NCI-H1436 (cell line): ENCODE results near the gene TENM4.
"Not testable (repeated sequence)": the region's sequence is repeated elsewhere in the genome, so short reads cannot be mapped to it uniquely, and the experiment has no call there.

Source experiments
- DNase-seq: peaks from one replicate; lab custom pipeline; 2025; lab: John Stamatoyannopoulos, UW

Gene TENM4

DNA sequence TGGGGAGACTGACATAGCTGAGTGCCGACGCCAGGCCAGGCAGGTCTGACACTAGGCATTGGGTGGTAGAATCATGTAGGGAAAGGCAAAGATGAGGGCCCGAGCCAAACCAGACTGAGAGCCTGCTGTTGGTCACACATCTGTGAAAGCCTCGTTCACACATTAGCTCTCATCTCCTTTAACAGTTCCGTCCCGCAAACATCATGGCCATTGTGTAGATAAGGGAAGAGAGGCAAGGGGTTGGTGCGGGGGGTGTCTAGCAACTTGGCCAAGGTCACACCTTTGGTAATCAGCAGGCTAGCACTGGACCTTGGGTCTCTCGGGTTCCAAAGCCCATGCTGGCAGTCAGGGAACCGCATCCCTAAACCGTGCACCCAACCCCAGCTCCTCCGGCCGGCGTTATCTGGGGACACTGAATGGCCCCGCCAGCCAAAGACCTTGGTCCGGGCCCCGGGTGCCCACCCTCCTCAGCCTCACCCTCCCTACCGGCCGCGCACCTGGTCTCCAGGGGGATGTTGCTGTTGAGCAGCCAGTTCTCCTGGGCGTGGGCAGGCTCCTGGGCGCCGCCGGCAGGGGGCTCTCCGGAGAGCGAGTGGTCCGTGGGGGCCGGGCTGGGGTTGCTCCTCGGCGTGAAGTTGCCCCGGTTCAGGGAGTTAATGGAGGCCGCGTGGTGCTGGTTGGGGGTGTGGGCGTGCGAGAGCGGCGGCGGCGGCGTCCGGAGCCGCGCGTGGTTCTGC is 537.9 kb downstream of the TENM4 start:
- no peak for DNase-seq

DNA sequence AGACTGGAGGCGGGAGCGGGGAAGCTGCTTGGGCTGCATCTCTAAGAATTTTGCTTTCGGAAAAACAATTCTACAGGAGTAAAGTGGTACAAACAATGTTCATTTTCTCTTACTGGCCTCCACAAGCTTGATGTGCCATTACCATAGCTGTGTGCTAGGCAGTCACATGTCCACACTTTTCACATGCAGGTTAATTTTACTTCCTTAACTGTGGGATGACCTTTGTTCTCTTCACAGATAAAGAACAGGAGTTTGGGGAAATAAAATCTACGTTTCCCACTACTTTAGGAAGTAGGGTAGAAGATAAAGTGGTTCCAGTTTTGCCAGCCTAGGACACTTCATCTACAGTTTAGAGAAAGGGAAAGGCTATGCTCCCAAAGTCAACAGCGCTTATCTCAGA is 539.0 kb downstream of the TENM4 start:
- no peak for DNase-seq

DNA sequence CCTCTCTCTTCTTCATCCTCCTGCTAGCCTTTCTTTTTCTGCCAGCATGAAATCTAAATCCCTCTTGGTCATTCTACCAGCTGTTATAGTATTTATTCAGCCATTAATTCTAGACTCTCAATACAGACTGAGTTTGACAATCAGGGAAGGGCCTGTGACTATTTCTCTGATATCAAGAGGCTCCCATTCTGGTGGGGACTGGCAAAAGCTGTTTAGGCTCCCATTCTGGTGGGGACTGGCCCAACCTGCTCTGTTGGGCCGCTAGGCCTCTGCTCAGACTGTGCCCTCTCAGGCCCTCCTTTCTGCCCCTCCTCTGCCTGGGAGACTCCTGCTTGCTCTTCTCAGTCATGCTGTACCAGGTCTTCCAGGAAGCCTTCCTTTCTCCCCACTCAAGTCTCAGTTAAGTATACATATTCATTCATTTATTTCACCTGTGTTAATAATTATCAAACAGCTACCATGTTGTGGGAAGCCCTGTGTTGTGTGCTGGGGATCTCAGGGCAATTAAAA is 542.5 kb downstream of the TENM4 start:
- no peak for DNase-seq

DNA sequence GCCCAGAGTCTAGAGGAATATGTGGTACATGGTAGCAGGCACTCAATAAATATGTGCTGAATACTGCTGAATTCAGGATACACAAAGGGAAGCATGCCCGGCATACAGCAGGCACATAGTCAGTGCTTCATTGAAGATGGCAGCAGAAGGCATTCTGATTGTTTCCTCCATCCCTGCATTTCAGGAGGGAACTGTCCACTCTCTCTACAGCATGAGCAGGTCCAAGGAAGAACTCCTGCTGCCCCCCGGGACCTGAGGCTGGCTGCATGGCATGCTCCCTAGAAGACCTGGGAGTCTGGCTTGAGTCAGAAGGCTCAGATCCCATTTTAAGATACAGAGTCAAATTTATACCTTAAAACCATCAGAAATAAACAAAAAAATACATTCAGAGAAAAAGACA is 546.8 kb downstream of the TENM4 start:
- DNase-seq: no peak

DNA sequence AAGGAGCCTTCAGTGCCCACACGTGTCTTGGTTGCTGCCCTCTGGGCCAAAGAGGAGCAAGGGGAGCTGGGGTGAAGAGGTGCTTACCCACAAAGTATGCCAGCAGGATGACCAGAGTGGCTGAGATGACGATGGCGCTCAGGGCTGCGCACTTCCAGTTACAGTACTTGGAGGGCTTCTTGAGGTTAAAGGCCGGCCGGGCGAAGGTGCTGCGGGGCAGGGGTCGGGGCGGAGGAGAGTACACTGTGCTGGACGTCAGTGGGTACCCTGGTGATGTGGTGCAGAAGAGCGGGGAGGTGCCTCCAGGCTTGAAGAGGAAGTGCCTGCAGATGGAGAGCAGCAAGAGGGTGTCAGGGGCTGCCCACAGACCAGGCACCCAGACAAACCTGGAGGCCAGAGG is 551.1 kb downstream of the TENM4 start:
- DNase-seq: no peak

DNA sequence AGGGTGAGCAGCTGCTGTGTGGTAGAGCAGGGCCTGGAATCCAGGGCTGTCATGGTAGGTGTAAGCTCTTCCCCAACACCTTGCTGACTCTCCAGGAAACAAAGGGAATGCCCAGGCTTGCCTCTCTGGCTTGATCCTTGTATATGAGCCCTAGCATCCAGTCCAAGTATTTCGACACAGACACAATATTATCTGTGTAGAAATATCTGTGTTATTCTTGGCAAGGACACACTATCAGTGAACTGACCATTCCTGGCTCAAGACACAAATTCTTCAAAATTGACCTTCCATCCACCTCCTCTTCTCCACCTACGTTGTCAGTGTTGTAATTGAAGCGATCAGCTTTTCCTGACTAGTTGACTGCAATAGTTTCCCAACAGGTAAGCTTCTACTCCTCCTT is 554.2 kb downstream of the TENM4 start:
- no peak for DNase-seq

DNA sequence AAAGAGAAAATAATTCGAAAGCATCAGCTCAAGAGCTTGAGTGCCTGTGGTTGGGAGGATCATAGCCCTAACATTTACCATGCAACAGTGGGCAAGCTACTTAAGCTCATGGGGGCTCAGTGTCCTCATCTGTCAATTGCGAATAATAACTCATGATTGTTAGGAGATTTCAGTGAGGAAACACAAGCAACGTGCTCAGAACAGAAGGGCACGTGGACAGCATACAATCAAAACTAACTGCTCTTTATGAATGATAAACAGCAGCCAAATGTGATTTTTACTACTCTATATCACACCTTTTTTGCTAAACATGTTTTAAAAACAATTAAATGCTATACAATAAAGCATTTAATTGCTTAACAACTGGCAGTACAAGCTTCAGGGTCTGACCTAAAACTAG is 556.1 kb downstream of the TENM4 start:
- no peak for DNase-seq

DNA sequence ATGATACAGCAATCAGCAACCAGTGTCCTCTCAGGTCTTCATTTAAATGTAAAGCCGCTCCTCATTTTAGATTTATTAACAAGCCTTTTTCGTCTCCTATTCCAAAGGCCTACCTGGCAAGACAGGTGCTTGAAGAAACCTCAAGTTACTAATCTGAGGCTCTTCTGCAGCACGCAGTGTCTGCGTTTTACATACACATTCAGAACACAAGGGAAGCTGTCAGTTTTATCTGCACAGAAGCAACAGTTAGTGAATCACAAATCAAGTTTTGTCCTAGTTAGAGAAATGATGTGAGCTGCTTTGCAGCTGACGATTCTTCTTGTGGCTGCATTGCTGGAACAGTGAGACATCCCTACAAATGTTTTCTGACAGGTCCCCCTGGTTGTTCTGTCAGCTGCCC is 557.3 kb downstream of the TENM4 start:
- no peak for DNase-seq

DNA sequence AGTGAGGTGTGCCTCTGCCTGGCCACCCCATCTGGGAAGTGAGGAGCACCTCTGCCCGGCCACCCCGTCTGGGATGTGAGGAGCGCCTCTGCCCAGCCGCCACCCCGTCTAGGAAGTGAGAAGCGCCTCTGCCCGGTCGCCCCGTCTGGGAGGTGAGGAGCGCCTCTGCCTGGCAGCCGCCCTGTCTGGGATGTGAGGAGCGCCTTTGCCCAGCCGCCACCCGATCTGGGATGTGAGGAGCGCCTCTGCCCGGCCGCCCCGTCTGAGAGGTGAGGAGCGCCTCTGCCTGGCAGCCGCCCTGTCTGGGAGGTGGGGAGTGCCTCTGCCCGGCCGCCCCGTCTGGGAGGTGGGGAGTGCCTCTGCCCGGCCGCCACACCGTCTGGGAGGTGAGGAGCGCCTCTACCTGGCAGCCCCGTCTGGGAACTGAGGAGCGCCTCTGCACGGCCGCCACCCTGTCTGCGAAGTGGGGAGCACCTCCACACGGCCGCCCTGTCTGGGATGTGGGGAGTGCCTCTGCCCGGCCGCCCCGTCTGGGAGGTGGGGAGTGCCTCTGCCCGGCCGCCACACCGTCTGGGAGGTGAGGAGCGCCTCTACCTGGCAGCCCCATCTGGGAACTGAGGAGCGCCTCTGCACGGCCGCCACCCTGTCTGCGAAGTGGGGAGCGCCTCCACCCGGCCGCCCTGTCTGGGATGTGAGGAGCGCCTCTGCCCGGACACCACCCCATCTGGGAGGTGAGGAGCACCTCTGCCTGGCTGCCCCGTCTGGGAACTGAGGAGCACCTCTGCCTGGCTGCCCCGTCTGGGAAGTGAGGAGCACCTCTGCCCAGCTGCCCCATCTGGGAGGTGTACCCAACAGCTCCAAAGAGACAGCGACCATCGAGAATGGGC is 561.5 kb downstream of the TENM4 start:
- not testable (repeated sequence) for DNase-seq

DNA sequence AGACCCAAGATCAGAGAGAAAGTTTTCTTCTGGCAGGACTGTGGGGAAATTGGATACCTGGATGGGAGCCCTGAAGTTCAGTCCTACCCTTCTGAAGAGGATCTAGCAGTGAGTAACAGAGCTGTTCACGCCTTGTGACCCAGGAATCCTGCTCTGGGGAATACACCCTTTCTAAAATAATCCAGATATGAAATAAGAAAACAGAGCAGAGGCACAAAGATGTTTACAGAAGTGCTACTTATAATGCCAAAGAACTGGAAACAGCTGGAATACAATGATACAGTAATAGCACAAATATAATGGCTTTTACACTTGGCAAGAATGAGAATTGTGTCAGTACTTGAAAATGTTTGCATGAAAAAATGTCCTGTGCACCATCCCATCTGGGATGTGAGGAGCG is 562.2 kb downstream of the TENM4 start:
- DNase-seq: no peak

DNA sequence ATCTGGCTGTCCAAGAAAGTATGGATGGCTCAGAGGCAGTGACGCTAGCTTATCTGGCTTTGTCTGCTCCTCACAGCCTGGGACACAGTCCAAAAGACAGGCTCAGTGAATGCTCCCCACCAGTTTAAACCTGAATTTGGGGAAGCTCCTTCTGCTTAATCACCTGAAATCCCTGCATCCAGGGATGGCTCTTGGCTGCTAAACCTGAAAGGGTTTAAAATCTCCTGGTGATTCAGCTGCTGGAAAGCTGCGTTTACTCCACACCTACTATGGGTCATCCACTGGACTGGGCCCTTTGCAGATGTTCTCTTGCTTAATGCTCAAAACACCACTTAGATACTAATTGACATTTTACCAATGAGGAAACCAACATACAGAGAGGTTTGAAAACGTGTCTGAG is 564.2 kb downstream of the TENM4 start:
- no peak for DNase-seq

DNA sequence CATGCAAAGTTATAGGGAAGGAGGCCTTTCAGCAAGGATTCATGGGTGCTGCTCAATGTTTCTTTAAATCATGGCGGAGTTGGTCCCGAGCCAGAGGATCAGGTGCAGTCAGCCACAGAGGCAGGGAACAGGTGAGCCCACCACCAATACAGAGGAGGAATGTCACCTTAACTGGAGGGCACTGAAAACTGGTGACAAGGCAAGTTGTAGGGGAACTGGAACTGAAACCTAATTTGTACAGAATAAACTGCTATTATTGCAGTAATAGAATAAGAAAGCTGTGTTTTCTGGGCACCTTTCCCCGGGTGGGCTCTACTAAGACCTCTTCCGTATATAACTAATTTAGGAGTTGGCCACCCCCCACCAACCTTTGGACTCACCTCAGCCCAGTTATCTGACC is 570.2 kb downstream of the TENM4 start:
- DNase-seq: no peak

DNA sequence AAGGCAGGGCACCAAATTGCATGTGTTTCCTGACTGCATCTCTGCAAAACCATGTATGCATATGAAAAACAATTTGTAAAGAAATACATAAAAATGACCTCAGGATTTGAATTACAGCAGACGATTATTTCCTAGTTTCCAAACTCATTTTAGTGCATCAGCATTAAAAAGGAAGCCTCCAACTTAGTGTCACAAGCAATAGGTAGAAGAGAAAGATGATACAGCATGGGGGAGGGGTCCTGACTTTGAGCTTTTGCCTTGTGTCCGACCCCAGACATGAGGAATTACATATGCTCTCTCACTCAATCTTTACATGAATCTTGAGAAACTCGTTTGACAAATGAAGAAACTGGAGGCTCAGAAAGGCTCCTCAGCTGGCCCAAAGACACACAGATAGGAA is 571.5 kb downstream of the TENM4 start:
- no peak for DNase-seq

DNA sequence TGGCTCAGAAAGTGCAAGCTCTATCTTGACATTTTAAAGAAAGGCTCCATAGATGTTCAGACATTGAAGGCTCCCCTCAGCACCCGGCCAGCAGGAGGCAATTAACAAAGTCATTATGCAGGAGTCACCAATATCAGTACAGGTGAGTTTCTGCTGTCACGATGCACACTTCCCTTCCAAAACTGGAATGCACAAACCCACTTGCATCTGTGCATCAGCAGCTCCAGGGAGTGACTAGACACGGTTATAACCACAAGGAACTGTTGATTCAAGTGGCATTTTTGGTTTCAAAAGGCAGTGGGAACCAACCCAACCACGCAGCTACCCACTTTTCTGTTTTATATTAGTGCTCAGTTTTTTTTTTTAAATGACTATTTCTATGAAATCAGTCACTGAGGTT is 572.3 kb downstream of the TENM4 start:
- DNase-seq: no peak

DNA sequence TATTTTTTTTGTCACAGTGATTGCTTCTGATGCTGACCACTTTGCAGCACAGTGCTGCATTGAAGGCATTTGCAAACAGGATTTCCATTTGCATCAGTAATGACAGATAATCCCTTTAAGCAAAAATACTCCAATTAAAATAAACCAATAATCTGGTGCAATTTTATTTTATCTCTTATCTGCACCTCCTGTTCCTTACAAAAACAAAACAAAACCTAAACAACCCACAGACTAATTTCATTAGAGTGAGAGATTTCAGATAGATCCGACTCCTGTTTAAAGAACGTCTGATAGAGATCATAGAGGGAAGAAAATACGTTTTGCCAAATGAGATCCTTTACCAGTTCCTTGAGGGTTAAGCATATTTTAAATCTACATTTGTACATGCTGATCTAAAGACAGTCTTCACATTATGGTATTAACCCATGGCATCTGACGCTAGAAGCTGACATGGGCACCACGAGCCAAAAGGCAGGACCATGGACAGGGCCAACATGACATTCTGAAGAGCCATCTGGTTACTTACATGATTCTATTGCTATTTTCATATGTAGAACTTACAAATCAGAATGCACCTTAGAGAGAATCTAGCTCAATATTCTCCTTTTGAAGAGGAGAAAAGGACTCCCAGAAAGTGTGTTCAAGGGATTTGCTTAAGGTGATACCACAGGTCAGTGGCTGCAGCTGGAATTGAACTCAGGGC is 580.0 kb downstream of the TENM4 start:
- no peak for DNase-seq

DNA sequence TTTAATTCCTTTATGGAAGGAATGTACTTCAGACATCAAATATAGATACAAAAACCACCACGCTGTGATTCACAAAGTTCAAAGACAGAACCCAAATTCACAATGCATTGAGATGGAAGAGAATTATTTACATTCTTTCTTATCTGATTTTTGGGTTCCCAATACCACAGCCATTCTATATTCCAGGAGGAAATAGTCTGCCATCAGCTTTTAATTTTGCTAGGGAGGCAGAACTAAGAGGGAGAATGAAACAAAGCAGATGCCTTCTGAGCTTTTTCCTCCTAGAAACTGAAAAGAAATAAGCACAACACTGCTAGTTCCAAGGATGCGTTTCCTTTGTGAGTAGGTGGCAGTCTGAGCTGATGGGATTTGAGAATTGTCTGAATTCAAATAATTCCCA is 583.1 kb downstream of the TENM4 start:
- DNase-seq: no peak

DNA sequence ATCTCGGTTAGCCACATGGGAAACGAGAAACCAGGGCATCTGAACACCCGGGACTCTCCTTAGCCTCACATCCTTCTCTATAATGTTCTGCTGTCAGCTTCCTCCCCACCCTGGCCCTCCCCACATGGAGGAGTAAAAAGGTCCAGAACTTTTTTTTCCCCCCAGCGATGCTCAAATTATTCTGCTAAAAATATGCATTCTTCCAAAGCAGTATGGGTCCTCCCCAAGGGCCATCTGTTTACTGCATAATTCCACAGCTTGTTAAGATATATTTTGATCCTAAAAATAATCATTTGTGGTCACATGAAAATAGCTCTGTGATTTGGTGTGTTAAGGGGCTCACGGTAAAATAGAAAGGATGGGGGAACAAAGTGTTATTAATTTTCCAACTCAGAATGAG is 584.6 kb downstream of the TENM4 start:
- DNase-seq: no peak

DNA sequence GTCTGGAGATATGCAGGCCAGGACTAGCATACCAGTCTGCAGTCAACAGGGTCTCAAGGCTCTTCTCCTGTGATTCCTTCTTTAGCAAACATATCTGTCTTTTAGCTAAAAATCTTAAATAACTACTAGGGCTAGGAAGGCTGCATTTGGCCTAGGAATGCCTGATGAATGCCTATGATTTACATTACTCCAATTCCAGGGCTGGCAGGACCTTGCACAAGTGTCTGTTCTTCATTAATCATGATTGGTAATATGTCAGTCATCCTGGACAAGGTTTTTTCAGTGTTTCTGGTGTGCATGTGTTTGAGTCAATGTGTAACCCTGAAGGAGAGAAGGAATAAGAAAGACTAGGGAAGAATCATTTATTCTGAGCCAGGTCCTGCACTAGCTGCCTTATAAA is 585.7 kb downstream of the TENM4 start:
- no peak for DNase-seq

DNA sequence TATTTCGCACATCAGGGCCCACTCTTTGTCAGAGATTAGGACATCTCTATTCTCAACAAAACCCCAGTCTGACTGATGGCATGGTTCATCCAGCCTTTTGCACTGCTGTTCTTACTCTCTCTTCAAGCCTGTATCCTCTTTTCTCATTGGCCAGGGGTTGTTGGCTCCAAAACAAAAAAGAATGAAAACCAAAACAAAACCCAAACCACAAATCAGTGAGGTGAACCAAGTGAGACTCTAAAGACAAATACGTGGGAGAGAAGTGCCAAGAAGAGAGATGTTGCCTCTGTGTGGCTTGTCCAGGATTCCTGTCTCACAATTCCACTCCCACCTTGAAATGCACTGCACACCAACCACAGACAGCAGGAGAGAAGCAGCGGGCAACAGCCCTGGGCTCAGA is 587.3 kb downstream of the TENM4 start:
- DNase-seq: no peak

DNA sequence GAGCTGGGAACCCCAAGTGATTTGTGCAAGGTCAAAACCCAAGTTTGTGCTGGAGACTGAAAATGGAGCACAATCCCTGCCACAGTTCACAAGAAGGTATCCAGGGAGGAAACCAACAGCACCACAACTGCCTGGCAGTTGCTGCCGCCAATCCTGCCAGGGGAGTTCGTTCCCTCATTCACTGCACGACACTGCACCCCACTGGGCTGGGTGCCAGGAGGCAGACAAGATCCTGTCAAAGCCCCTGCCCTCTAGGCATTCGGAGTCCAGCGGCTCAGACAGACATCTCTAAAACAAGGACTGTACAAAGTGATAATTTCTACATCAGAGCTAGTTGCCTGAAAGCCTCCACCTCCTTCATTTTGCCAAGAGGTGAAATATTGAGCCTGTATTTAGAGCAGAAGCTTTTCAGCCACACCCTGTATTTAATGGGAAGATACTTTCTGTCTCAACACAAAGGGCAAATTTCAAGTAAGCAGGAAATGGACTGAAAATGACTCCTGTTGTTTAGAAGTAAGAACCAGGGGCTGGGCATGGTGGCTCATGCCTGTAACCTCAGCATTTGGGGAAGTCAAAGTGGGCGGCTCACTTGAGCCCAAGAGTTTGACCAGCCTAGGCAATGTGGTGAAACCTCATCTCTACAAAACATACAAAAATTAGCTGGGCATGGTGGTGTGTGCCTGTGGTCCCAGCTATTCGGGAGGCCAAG is 588.8 kb downstream of the TENM4 start:
- peak; percentile 6 for DNase-seq

DNA sequence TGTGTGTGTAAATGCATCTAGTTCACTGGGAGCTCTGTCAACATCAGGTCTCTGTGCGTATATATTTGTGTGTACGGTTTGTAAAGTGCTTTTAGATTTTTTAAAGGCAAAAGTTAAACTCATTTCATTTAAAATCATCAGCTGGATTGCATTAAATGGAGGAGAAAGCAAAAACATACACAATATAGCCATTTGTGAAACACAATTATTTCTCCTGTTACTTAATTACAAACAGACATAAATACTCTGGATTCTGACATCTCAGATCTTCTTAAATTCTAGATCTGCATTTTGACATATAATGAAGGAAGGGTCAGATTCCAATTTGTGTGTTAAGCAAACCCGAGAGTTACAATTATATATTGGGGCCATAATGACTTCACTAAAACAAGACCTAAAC is 590.8 kb downstream of the TENM4 start:
- no peak for DNase-seq

DNA sequence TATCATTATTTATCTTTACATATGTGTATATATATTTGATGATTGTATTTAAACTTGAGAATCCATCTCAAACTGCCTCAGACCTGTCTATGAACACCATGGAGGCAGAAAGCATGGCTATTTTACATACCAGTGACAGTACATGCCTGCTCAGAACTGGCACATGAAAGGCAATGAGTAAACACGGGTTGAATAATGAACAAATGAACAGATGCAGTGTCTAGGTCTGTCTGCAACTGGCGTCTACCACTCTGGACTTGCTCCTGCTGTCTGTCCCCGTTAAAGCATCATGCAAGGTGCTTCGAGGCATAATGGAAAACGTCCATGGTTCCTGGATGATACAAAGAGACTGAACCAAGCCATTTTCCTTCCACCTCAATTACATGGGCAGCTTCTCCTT is 594.6 kb downstream of the TENM4 start:
- no peak for DNase-seq
